ENCODE data around the gene RRAGC.

- TF ChIP-seq CTCF (IDR thresholded peaks at IDR 0.05) (no peak), POLR2A (IDR thresholded peaks at IDR 0.05) (no peak)
These were observed 11.5 kb downstream of the RRAGC start for GRCh38 chr1:38848071-38848470.

All from prostate gland (tissue), 2 donors.